ENCODE data around the gene ASTN2.

- TF ChIP-seq POLR2A (IDR thresholded peaks at IDR 0.05) (no peak), POLR2AphosphoS5 (IDR thresholded peaks at IDR 0.05) (no peak), CTCF (IDR thresholded peaks at IDR 0.05 in 8 of 11, conservative IDR thresholded peaks at IDR 0.05 in 3 of 11) (no peak)
Measured at GRCh38 chr9:117072216-117072615, 342.6 kb downstream of the ASTN2 start.

Data from spleen (tissue), 7 donors.